Thymus (tissue), 11 donors: Measurements from ENCODE around the gene MYO1H. TPM values are rescaled to one million over a fixed set of nuclear protein-coding genes. Genes with fewer than 3 reads are reported as not detected.

Experiments
- DNase-seq, 9 donors: peaks; one replicate each; pipeline ENCODE4 v3.0.0-alpha.2; 2013; ENCODE audit warnings: low spot score in 9 of 9, low read depth in 6 of 9, missing footprints in 1 of 9
- H3K27ac ChIP-seq, 2 donors: one replicate each; pipeline ENCODE4 v1.5.1; 2013; ENCODE audit warnings: control low read depth in 1 of 2, low read depth in 1 of 2, low read length in 1 of 2, mild to moderate bottlenecking in 1 of 2, moderate library complexity in 1 of 2
- H3K27me3 ChIP-seq, 2 donors: one replicate each; pipeline ENCODE4 v1.5.1; 2013; ENCODE audit warnings: low read length in 1 of 2; ENCODE audit not compliant: control insufficient read depth in 2 of 2, insufficient read depth in 1 of 2
- H3K36me3 ChIP-seq, 2 donors: one replicate each; pipeline ENCODE4 v1.5.1; 2013; ENCODE audit warnings: low read length in 1 of 2, mild to moderate bottlenecking in 1 of 2, moderate library complexity in 1 of 2; ENCODE audit not compliant: control insufficient read depth in 2 of 2, insufficient read depth in 2 of 2
- H3K4me1 ChIP-seq, 2 donors: one replicate each; pipeline ENCODE4 v1.5.1; 2013; ENCODE audit warnings: low read length in 2 of 2; ENCODE audit not compliant: control insufficient read depth in 2 of 2, insufficient read depth in 2 of 2
- H3K4me3 ChIP-seq, 2 donors: one replicate each; pipeline ENCODE4 v1.5.1; 2013; ENCODE audit warnings: low read length in 2 of 2, control low read depth in 1 of 2, mild to moderate bottlenecking in 1 of 2
- H3K9me3 ChIP-seq, 2 donors: one replicate each; pipeline ENCODE4 v1.5.1; 2013; ENCODE audit warnings: low read length in 1 of 2, mild to moderate bottlenecking in 1 of 2; ENCODE audit not compliant: control insufficient read depth in 2 of 2, insufficient read depth in 1 of 2
- WGBS: extraction: QIAGEN DNeasy Blood & Tissue Kit; methylation state at CpG from one replicate; pipeline ENCODE4 v1.1.7; 2013; 5-methylcytosine and 5-hydroxymethylcytosine counted together
- polyA plus RNA-seq: library from polyadenylated mRNA; stranded (reverse); fragments of 200-250 nt; gene quantifications from one replicate; pipeline ENCODE4 v1.2.3, GENCODE V29; 2013
- total RNA-seq: library from RNA; stranded (reverse); fragments of 120-200 nt; gene quantifications from one replicate; pipeline ENCODE4 v1.2.4, GENCODE V29; 2013
- donor health status: healthy.

MYO1H gene
- total and polyA plus RNA-seq, 2 donors: under 0.01 to 0.14 TPM

DNA sequence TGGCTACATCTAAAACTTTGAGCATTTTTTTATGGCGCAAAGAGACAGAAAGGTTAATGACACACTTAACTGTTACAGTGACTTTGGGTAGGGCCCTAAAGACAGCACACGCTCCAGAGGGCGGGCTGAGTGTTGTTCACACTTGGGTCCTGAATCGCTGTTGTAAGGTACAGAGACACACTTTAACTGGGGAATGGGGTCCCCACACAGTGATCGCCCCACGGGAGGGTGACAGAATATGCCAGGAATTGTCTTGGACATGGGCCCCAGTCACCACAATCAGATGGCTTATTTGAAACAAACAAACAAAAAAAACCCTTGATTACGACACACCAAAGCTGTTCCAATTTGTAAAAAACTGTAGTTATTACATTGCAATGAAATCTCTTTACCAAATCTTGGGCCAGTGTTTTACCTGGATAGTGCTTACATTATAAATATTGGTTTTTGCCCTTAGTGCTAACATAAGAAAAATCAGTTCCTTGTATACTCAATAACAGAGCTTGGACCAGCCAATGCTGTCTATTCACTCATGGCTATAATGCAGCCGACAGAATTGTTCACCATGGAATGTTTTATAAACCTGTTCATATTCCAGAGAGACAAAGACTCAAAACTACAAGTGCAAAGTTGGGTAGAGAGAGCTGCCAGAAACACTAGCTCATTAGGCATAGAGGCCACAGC, 101.1 kb downstream of the MYO1H start:
- over 99% methylated on average over 8 of the region's 8 CpGs for WGBS
- Histone ChIP-seq H3K27ac (no peak overlapping the region), H3K9me3 (no peaks in the 10 kb centered on the region), H3K36me3 (peaks cover 49 to 54% of the 10 kb centered on the region in 2 donors), H3K4me1 (no peaks in the 10 kb centered on the region), H3K4me3 (no peak overlapping the region), H3K27me3 (no peaks in the 10 kb centered on the region)
- DNase-seq: no peak

GRCh38 chr12:109449845-109450532, 102.3 kb downstream of the MYO1H start:
- H3K27me3 ChIP-seq: no peaks in the 10 kb centered on the region
- no peak for DNase-seq
- WGBS: 93% methylated on average over 16 of the region's 16 CpGs
- H3K36me3 ChIP-seq: peaks cover 57 to 65% of the 10 kb centered on the region in 2 donors
- H3K27ac ChIP-seq: no peak overlapping the region
- H3K4me1 ChIP-seq: no peaks in the 10 kb centered on the region
- H3K4me3 ChIP-seq: no peak overlapping the region
- H3K9me3 ChIP-seq: no peaks in the 10 kb centered on the region

- WGBS: 95% methylated on average over 4 of the region's 4 CpGs
Measured at GRCh38 chr12:109450980-109451379, 103.3 kb downstream of the MYO1H start.

DNA sequence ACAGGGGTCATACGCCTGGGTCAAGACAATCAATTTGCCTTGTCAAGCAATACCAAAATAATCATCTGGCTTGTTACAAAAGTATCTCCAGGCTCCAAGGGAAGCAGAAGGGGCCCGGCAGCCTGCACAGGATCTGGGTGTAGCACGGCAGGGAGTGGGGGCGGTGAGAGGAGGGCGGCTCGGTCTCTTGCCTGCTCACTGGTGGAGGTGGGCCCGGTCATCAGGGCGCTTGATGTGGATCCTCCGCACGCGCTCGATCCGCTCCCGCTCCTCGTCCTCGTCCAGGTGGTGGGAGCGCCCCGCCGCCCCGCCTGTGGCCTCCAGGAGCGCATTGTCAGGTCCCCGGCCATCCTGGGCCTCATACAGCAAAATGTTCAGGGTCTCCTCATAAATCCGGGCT, 103.7 kb downstream of the MYO1H start:
- H3K36me3 ChIP-seq: peaks cover 71 to 79% of the 10 kb centered on the region in 2 donors
- no peaks in the 10 kb centered on the region for H3K27me3 ChIP-seq
- WGBS: 98% methylated on average over 23 of the region's 23 CpGs
- no peak for DNase-seq
- H3K9me3 ChIP-seq: no peaks in the 10 kb centered on the region
- H3K4me3 ChIP-seq: no peak overlapping the region
- no peak overlapping the region for H3K27ac ChIP-seq
- H3K4me1 ChIP-seq: no peaks in the 10 kb centered on the region

More at GRCh38 chr12:109450980-109451379, 103.3 kb downstream of the MYO1H start:
- no peaks in the 10 kb centered on the region for H3K9me3 ChIP-seq
- no peaks in the 10 kb centered on the region for H3K27me3 ChIP-seq
- H3K27ac ChIP-seq: no peak overlapping the region
- no peak for DNase-seq
- peaks cover 67 to 75% of the 10 kb centered on the region in 2 donors for H3K36me3 ChIP-seq
- H3K4me1 ChIP-seq: no peaks in the 10 kb centered on the region
- no peak overlapping the region for H3K4me3 ChIP-seq

- Histone ChIP-seq H3K27me3 (no peaks in the 10 kb centered on the region), H3K4me3 (no peak overlapping the region), H3K36me3 (peaks cover 71 to 82% of the 10 kb centered on the region in 2 donors), H3K9me3 (no peaks in the 10 kb centered on the region), H3K4me1 (no peaks in the 10 kb centered on the region), H3K27ac (no peak overlapping the region)
- WGBS: 97% methylated on average over 2 of the region's 2 CpGs
- no peak for DNase-seq
Measured at GRCh38 chr12:109452489-109452888, 104.8 kb downstream of the MYO1H start.

- no peaks in the 10 kb centered on the region for H3K27me3 ChIP-seq
- DNase-seq: no peak
- H3K4me1 ChIP-seq: peaks cover 0 to under 1% of the 10 kb centered on the region in 2 donors
- 92% methylated on average over 1 of the region's 1 CpG for WGBS
- H3K9me3 ChIP-seq: no peaks in the 10 kb centered on the region
- peaks cover 72 to 74% of the 10 kb centered on the region in 2 donors for H3K36me3 ChIP-seq
- no peak overlapping the region for H3K27ac ChIP-seq
- no peak overlapping the region for H3K4me3 ChIP-seq
Measured at GRCh38 chr12:109455706-109456105, 108.0 kb downstream of the MYO1H start.

GRCh38 chr12:109458086-109458485, 110.4 kb downstream of the MYO1H start:
- H3K4me3 ChIP-seq: no peak overlapping the region
- WGBS: 94% methylated on average over 4 of the region's 4 CpGs
- no peaks in the 10 kb centered on the region for H3K9me3 ChIP-seq
- H3K27ac ChIP-seq: no peak overlapping the region
- peaks cover 50 to 58% of the 10 kb centered on the region in 2 donors for H3K36me3 ChIP-seq
- no peak for DNase-seq
- no peaks in the 10 kb centered on the region for H3K27me3 ChIP-seq
- H3K4me1 ChIP-seq: peaks cover 7 to 23% of the 10 kb centered on the region in 2 donors

DNA sequence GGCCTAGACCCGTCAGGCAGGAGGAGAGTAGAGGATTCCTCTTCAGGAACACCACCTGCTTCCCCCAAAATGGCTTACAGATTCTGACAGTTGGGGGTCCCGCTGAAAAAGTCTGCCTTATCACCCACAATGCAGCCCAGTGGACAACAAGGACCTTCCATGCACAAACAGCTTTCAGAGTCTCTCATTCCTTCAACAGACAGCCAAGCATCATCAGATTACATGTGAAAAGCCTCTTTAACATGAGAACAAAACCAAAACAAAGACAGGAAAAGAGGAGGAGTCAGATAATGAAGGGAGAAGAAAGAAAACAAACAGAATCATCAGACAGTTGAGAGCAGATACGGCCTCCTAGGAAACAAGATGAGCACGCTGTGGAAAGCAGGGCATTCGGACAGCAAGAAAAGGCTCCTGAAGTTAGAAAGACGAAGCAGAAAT, 111.1 kb downstream of the MYO1H start:
- peaks cover 8 to 30% of the 10 kb centered on the region in 2 donors for H3K4me1 ChIP-seq
- H3K4me3 ChIP-seq: no peak overlapping the region
- DNase-seq: no peak
- no peak overlapping the region for H3K27ac ChIP-seq
- peaks cover 43 to 51% of the 10 kb centered on the region in 2 donors for H3K36me3 ChIP-seq
- H3K9me3 ChIP-seq: no peaks in the 10 kb centered on the region
- no peaks in the 10 kb centered on the region for H3K27me3 ChIP-seq
- WGBS: 94% methylated on average over 6 of the region's 6 CpGs

DNA sequence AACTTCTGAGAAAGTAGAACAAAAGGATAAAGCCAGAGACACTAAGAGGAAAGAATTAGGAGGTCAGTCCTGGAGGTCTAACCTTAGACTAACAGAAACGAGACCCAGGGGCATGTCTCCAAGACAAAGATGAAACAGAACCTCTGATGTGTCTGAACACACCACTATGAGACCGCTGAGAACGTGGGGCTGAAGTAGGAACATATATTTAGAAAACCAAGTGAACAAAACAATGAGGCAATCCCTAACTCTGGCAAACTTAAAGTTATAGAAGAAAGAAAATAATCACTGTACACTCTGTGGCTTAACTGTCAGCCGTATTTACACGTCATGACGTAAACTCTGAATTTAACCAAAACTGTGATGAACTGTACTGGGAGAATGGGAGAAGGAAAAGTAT, 111.5 kb downstream of the MYO1H start:
- peaks cover 42 to 47% of the 10 kb centered on the region in 2 donors for H3K36me3 ChIP-seq
- H3K27me3 ChIP-seq: no peaks in the 10 kb centered on the region
- no peak for DNase-seq
- H3K4me3 ChIP-seq: no peak overlapping the region
- 96% methylated on average over 6 of the region's 6 CpGs for WGBS
- H3K4me1 ChIP-seq: peaks cover 8 to 32% of the 10 kb centered on the region in 2 donors
- no peak overlapping the region for H3K27ac ChIP-seq
- no peaks in the 10 kb centered on the region for H3K9me3 ChIP-seq
